Fibroblast of mammary gland (primary cell): Measurements from ENCODE around the gene RPL4.

Source experiments
- DNase-seq: peaks from one replicate; pipeline ENCODE4 v3.0.0-alpha.2; 2010; ENCODE audit warnings: low read depth
- H3K4me3 ChIP-seq: 2 replicates; pipeline ENCODE4 v1.5.1; 2011; ENCODE audit warnings: low read depth, mild to moderate bottlenecking, low read length, moderate library complexity; ENCODE audit not compliant: control insufficient read depth
- CTCF ChIP-seq: conservative IDR thresholded peaks from 2 replicates; pipeline ENCODE4 v1.5.1; 2011; ENCODE audit warnings: low read depth, low read length, inconsistent platforms; ENCODE audit not compliant: control insufficient read depth, insufficient read depth

Gene RPL4

GRCh38 chr15:66515901-66516322, 11.3 kb upstream of the RPL4 start:
- no peak for TF ChIP-seq CTCF
- DNase-seq = no peak

GRCh38 chr15:66514586-66514985, 9.9 kb upstream of the RPL4 start:
- DNase-seq = no peak
- no peak overlapping the region for H3K4me3 ChIP-seq
- TF ChIP-seq CTCF = no peak

More at GRCh38 chr15:66515901-66516322, 11.3 kb upstream of the RPL4 start:
- no peak overlapping the region for H3K4me3 ChIP-seq

- H3K4me3 ChIP-seq = no peak overlapping the region
- no peak for TF ChIP-seq CTCF
- no peak for DNase-seq
Observed at GRCh38 chr15:66508293-66508883, 3.7 kb upstream of the RPL4 start.

GRCh38 chr15:66505818-66506217, 1.2 kb upstream of the RPL4 start:
- peak overlapping the region; percentile 88 for H3K4me3 ChIP-seq
- no peak for DNase-seq
- TF ChIP-seq CTCF = no peak

- DNase-seq = peak; percentile 63
Observed at GRCh38 chr15:66505430-66505811, 766 bp upstream of the RPL4 start.

GRCh38 chr15:66503780-66504562, 684 bp downstream of the RPL4 start:
- peak; percentile 22 for DNase-seq
- H3K4me3 ChIP-seq = peak overlapping the region; percentile 88
- TF ChIP-seq CTCF = no peak

More at GRCh38 chr15:66505430-66505811, 766 bp upstream of the RPL4 start:
- no peak for TF ChIP-seq CTCF
- H3K4me3 ChIP-seq = peak overlapping the region; percentile 88

GRCh38 chr15:66503041-66503648, 1.5 kb downstream of the RPL4 start:
- peak overlapping the region; percentile 88 for H3K4me3 ChIP-seq
- DNase-seq = peak; percentile 54
